Naive thymus-derived CD8-positive, alpha-beta T cell (primary cell): ENCODE results near the gene NEDD4L. TPM values are rescaled to one million over a fixed set of nuclear protein-coding genes. Genes with fewer than 3 reads are reported as not detected.

Experiments
- ATAC-seq, 2 donors: fragments of 150-1000 bp; cut with Tn5 transposase in 1 of 2; sonication (Bioruptor Pico), chemical (Tn5 transposase) in 1 of 2; 1 replicate in 1 of 2; 2 replicates in 1 of 2; pipeline ENCODE4 v1.10.0; 2021; ENCODE audit warnings: mild to moderate bottlenecking in 2 of 2, moderate library complexity in 2 of 2
- POLR2A ChIA-PET: fragments of 350-600 bp; sonication (Branson Sonifier 250); formaldehyde crosslinking; loops from one replicate; lab custom pipeline; 2021; ENCODE audit warnings: antibody characterized with exemption; lab: Charles Lee
- DNase-seq, 10 donors: peaks; one replicate each; pipeline versions ENCODE4 v3.0.0 to v3.0.0-alpha.2; 2020 to 2022
- H3K27ac Mint-ChIP-seq, 10 donors: one replicate each; pipeline ENCODE4 v1.8.0; 2020 to 2022; ENCODE audit warnings: mild to moderate bottlenecking in 10 of 10, mixed read lengths in 10 of 10, moderate library complexity in 4 of 10, inconsistent platforms in 1 of 10
- H3K27me3 Mint-ChIP-seq, 5 donors: one replicate each; pipeline ENCODE4 v1.8.0; 2021 to 2022; ENCODE audit warnings: mixed read lengths in 5 of 5
- H3K36me3 Mint-ChIP-seq, 3 donors: one replicate each; pipeline ENCODE4 v1.8.0; 2020 to 2022; ENCODE audit warnings: mixed read lengths in 3 of 3, mild to moderate bottlenecking in 2 of 3, inconsistent platforms in 1 of 3
- H3K4me1 Mint-ChIP-seq, 4 donors: one replicate each; pipeline ENCODE4 v1.8.0; 2021 to 2022; ENCODE audit warnings: mixed read lengths in 4 of 4
- H3K4me3 Mint-ChIP-seq, 10 donors: one replicate each; pipeline ENCODE4 v1.8.0; 2020 to 2022; ENCODE audit warnings: mild to moderate bottlenecking in 10 of 10, mixed read lengths in 10 of 10, moderate library complexity in 6 of 10, inconsistent platforms in 1 of 10
- H3K9me3 Mint-ChIP-seq, 9 donors: one replicate each; pipeline ENCODE4 v1.8.0; 2020 to 2022; ENCODE audit warnings: mixed read lengths in 9 of 9, mild to moderate bottlenecking in 3 of 9, inconsistent platforms in 1 of 9, moderate library complexity in 1 of 9
- polyA plus RNA-seq, 3 donors: library from polyadenylated mRNA; unstranded; fragments of 300-500 nt; fragmentation: Illumina TruSeq; gene quantifications; one replicate each; pipeline ENCODE4 v1.2.3, GENCODE V29; 2021
- total RNA-seq, 8 experiments: library from RNA in 2 of 8; stranded (reverse) in 2 of 8; gene quantifications; one replicate each; pipeline ENCODE4 v1.2.3 and lab custom pipeline; 2021 to 2026

NEDD4L gene
- total and polyA plus RNA-seq, 5 experiments from 2014 or later, result 1.5 to 6.5 (median 3.5) TPM

- no peaks in the 10 kb centered on the region for H3K36me3 Mint-ChIP-seq
- no peaks in the 10 kb centered on the region for H3K27me3 Mint-ChIP-seq
- H3K4me1 Mint-ChIP-seq, result peaks cover 8 to 24% (median 22%) of the 10 kb centered on the region in 4 donors
- POLR2A ChIA-PET, result no interaction called here
- DNase-seq (peak in 3 of 10 donors; percentile 16 to 39 (median 31)), ATAC-seq (peak; percentile 80 to 95)
- peak overlapping the region in 8 of 10 donors; percentile 22 to 73 (median 43) for H3K4me3 Mint-ChIP-seq
- peak overlapping the region in 9 of 10 donors; percentile 9 to 68 (median 46) for H3K27ac Mint-ChIP-seq
- peaks cover 0 to 10% (median 4%) of the 10 kb centered on the region in 9 donors for H3K9me3 Mint-ChIP-seq
These were observed 259.3 kb downstream of the NEDD4L start for GRCh38 chr18:58303363-58303762.

GRCh38 chr18:58305792-58306191 lies 261.8 kb downstream of the NEDD4L start:
- Mint-ChIP-seq H3K36me3 (no peaks in the 10 kb centered on the region), H3K4me3 (no peak overlapping the region), H3K4me1 (peaks cover 23 to 49% (median 46%) of the 10 kb centered on the region in 4 donors), H3K27ac (no peak overlapping the region), H3K27me3 (no peaks in the 10 kb centered on the region), H3K9me3 (peaks cover 0 to 10% (median 4%) of the 10 kb centered on the region in 9 donors)
- ATAC-seq (no peak), DNase-seq (no peak)
- POLR2A ChIA-PET, result no interaction called here

GRCh38 chr18:58307441-58307840 lies 263.4 kb downstream of the NEDD4L start:
- Mint-ChIP-seq H3K27ac (no peak overlapping the region), H3K9me3 (peaks cover 0 to 10% (median 4%) of the 10 kb centered on the region in 9 donors), H3K4me3 (no peak overlapping the region), H3K36me3 (no peaks in the 10 kb centered on the region), H3K27me3 (no peaks in the 10 kb centered on the region), H3K4me1 (peaks cover 30 to 63% (median 59%) of the 10 kb centered on the region in 4 donors)
- ATAC-seq (no peak), DNase-seq (no peak)
- POLR2A ChIA-PET, result no interaction called here

GRCh38 chr18:58308463-58308862 lies 264.4 kb downstream of the NEDD4L start:
- peaks cover 28 to 63% (median 58%) of the 10 kb centered on the region in 4 donors for H3K4me1 Mint-ChIP-seq
- H3K4me3 Mint-ChIP-seq, result peak overlapping the region in 2 of 10 donors; percentile 45 to 60
- H3K36me3 Mint-ChIP-seq, result no peaks in the 10 kb centered on the region
- ATAC-seq (no peak), DNase-seq (no peak)
- H3K27ac Mint-ChIP-seq, result peak overlapping the region in 3 of 10 donors; percentile 14 to 93 (median 93)
- POLR2A ChIA-PET, result interaction anchor here (0.7 kb wide), 1 partner anchor 10 kb away, joined by 3 read pairs; no protein-coding TSS in a partner anchor
- H3K27me3 Mint-ChIP-seq, result no peaks in the 10 kb centered on the region
- H3K9me3 Mint-ChIP-seq, result peaks cover 0 to 10% (median 4%) of the 10 kb centered on the region in 9 donors

- no peaks in the 10 kb centered on the region for H3K27me3 Mint-ChIP-seq
- H3K36me3 Mint-ChIP-seq, result no peaks in the 10 kb centered on the region
- H3K4me3 Mint-ChIP-seq, result peak overlapping the region in 7 of 10 donors; percentile 39 to 80 (median 68)
- DNase-seq (no peak), ATAC-seq (no peak)
- POLR2A ChIA-PET, result no interaction called here
- H3K4me1 Mint-ChIP-seq, result peaks cover 25 to 59% (median 54%) of the 10 kb centered on the region in 4 donors
- peaks cover 0 to 10% (median 4%) of the 10 kb centered on the region in 9 donors for H3K9me3 Mint-ChIP-seq
- peak overlapping the region in 9 of 10 donors; percentile 68 to 93 (median 88) for H3K27ac Mint-ChIP-seq
These were observed 265.1 kb downstream of the NEDD4L start for GRCh38 chr18:58309099-58309498.

- peak in 3 of 10 donors; percentile 15 to 35 (median 19) for DNase-seq
- Mint-ChIP-seq H3K9me3 (peaks cover 0 to 10% (median 4%) of the 10 kb centered on the region in 9 donors), H3K36me3 (no peaks in the 10 kb centered on the region), H3K4me1 (peaks cover 25 to 57% (median 51%) of the 10 kb centered on the region in 4 donors), H3K4me3 (peak overlapping the region in 9 of 10 donors; percentile 45 to 80 (median 68)), H3K27me3 (no peaks in the 10 kb centered on the region), H3K27ac (peak overlapping the region; percentile 79 to 93 (median 88))
- POLR2A ChIA-PET, result no interaction called here
- ATAC-seq, result peak; percentile 15 to 60
These were observed 265.7 kb downstream of the NEDD4L start for GRCh38 chr18:58309610-58310239.

GRCh38 chr18:58310517-58310916 lies 266.5 kb downstream of the NEDD4L start:
- POLR2A ChIA-PET, result no interaction called here
- H3K27me3 Mint-ChIP-seq, result no peaks in the 10 kb centered on the region
- ATAC-seq (peak; percentile 81 to 85), DNase-seq (peak in 8 of 10 donors; percentile 24 to 73 (median 46))
- H3K36me3 Mint-ChIP-seq, result no peaks in the 10 kb centered on the region
- H3K4me3 Mint-ChIP-seq, result peak overlapping the region; percentile 38 to 80 (median 68)
- H3K4me1 Mint-ChIP-seq, result peaks cover 25 to 58% (median 54%) of the 10 kb centered on the region in 4 donors
- H3K27ac Mint-ChIP-seq, result peak overlapping the region; percentile 79 to 93 (median 88)
- peaks cover 0 to 7% (median 2%) of the 10 kb centered on the region in 9 donors for H3K9me3 Mint-ChIP-seq

- POLR2A ChIA-PET, result no interaction called here
- Mint-ChIP-seq H3K27me3 (no peaks in the 10 kb centered on the region), H3K9me3 (peaks cover 0 to 2% (median 0%) of the 10 kb centered on the region in 9 donors), H3K4me3 (peak overlapping the region; percentile 34 to 80 (median 69)), H3K36me3 (no peaks in the 10 kb centered on the region), H3K27ac (peak overlapping the region; percentile 65 to 93 (median 88)), H3K4me1 (peaks cover 27 to 66% (median 60%) of the 10 kb centered on the region in 4 donors)
- DNase-seq (peak in 2 of 10 donors; percentile 7 to 16), ATAC-seq (peak; percentile 26 to 50)
These were observed 267.4 kb downstream of the NEDD4L start for GRCh38 chr18:58311390-58311789.

GRCh38 chr18:58313491-58314032 lies 269.5 kb downstream of the NEDD4L start:
- Mint-ChIP-seq H3K27me3 (no peaks in the 10 kb centered on the region), H3K36me3 (no peaks in the 10 kb centered on the region), H3K4me1 (peaks cover 37 to 80% (median 67%) of the 10 kb centered on the region in 4 donors), H3K27ac (peak overlapping the region in 1 of 10 donors; percentile 53), H3K4me3 (peak overlapping the region in 1 of 10 donors; percentile 38), H3K9me3 (no peaks in the 10 kb centered on the region)
- DNase-seq (no peak), ATAC-seq (no peak)
- POLR2A ChIA-PET, result no interaction called here

GRCh38 chr18:58314284-58314683 lies 270.3 kb downstream of the NEDD4L start:
- DNase-seq, result no peak
- ATAC-seq, result no peak
- Mint-ChIP-seq H3K36me3 (no peaks in the 10 kb centered on the region), H3K4me3 (peak overlapping the region in 1 of 10 donors; percentile 2), H3K27ac (peak overlapping the region in 1 of 10 donors; percentile 6), H3K4me1 (peaks cover 32 to 73% (median 60%) of the 10 kb centered on the region in 4 donors), H3K27me3 (no peaks in the 10 kb centered on the region), H3K9me3 (no peaks in the 10 kb centered on the region)
- POLR2A ChIA-PET, result no interaction called here

- H3K27ac Mint-ChIP-seq, result peak overlapping the region in 2 of 10 donors; percentile 40 to 80
These were observed 271.0 kb downstream of the NEDD4L start for GRCh38 chr18:58315041-58315440.

GRCh38 chr18:58315739-58316215 lies 271.8 kb downstream of the NEDD4L start:
- POLR2A ChIA-PET, result no interaction called here

More at GRCh38 chr18:58315041-58315440, 271.0 kb downstream of the NEDD4L start:
- ATAC-seq (no peak), DNase-seq (no peak)
- peaks cover 0 to under 1% (median 0%) of the 10 kb centered on the region in 5 donors for H3K27me3 Mint-ChIP-seq
- H3K36me3 Mint-ChIP-seq, result no peaks in the 10 kb centered on the region
- no peak overlapping the region for H3K4me3 Mint-ChIP-seq
- H3K9me3 Mint-ChIP-seq, result no peaks in the 10 kb centered on the region
- POLR2A ChIA-PET, result no interaction called here
- H3K4me1 Mint-ChIP-seq, result peaks cover 25 to 66% (median 53%) of the 10 kb centered on the region in 4 donors

More at GRCh38 chr18:58315739-58316215, 271.8 kb downstream of the NEDD4L start:
- Mint-ChIP-seq H3K27ac (peak overlapping the region in 3 of 10 donors; percentile 2 to 20 (median 16)), H3K36me3 (no peaks in the 10 kb centered on the region), H3K4me3 (peak overlapping the region in 1 of 10 donors; percentile 25), H3K27me3 (peaks cover 0 to 2% (median 0%) of the 10 kb centered on the region in 5 donors), H3K4me1 (peaks cover 22 to 59% (median 45%) of the 10 kb centered on the region in 4 donors), H3K9me3 (no peaks in the 10 kb centered on the region)
- DNase-seq (no peak), ATAC-seq (no peak)
